Hematopoietic multipotent progenitor cell treated with erythropoietin and hydrocortisone succinate and interleukin-3 and kit ligand, for 8 days (in vitro differentiated cells): ENCODE data around the gene FMN1.
A peak's percentile ranks its signal among the peaks of the same experiment; 100 is the strongest.

Experiments used
- DNase-seq: peaks from one replicate; pipeline ENCODE4 v3.0.0-alpha.2; 2015

The FMN1 gene

DNA sequence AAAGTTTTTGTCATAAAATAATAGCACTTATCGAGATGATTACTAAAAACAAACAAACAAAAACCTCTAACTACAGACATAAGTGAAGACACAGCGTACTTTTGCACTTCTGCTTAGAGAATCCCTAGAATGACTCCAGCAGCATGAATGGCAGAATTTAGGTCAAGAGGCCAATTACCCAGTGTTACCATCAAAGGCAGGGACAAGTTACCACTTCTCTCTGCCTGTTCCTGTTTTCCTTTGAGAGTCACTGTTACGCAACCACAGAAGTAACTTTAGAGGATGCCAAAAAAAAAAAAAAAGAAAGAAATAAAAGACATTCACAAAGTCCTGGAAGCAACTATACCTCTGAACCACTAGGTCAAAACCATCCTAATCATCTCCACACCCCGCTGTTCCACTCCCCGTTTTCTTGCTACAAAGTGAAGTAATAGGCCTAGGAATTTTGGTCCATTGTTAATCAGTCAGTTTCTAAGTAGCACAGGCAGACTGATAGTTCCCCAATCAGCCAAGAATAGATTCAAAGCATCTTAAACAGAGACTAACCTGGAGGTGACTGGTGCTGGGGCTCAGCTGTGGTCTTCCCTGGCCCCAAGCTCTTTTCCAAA, 41.9 kb downstream of the FMN1 start:
- no peak for DNase-seq

DNA sequence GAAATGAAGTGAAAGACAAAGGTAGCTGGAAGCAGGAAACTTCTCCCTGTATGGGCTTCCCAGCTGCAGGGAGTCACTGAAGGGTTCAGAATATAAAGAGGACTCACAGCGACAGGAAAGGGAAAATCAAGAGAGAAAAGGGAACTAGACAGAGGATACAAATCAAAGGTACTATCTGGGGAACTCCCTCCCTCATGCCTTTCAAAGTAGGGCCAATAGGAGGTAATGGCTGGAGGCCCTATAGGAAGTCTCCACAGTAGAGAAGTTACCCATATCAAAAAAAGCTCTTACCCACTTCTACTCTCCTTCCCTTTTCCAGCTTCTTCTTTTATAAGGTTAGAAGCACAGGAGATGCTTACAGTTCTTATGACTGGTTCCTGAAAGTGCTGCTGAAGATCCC, 43.5 kb downstream of the FMN1 start:
- no peak for DNase-seq

DNA sequence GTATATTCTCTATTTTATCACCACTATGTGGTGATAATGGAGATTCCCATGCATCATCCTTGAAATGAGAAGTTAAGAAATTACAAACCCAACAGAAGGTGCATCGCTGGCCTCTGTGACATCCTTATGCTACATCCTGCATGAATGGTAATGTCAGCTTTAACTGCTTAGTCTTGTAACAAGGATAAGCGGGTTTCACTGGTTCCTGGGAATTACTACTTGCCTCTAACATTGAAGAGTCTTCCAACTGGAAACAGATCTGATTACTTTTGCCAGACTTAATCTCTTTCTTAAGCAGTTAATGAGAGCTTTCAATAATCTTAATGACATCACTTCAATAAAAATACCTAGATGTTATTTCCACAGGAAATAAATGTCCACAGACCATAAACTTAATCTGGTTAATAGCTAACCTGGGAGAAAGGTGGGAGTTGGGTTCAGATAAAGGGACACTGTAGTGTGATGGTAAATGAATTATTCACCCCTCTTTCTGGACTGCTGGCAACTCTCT, 44.0 kb downstream of the FMN1 start:
- DNase-seq, result no peak

DNA sequence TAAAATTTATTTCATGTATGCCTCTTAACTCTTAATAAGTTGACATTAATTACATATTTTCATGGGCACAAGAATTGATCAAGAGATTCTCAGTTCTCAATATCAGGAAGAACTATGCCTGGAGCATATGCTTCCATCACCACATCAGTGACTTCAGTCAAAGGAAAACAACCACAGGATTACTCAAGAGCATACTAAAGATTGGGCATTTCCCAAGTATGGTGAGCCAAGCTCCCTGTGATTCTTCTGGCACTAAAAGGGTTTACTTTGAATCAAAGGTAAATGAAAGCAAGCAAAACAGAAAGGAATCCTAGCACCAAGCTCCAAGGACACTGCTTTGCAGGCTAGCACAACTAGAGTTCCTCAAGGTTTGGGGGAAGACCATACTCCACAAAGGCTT, 44.6 kb downstream of the FMN1 start:
- no peak for DNase-seq

DNA sequence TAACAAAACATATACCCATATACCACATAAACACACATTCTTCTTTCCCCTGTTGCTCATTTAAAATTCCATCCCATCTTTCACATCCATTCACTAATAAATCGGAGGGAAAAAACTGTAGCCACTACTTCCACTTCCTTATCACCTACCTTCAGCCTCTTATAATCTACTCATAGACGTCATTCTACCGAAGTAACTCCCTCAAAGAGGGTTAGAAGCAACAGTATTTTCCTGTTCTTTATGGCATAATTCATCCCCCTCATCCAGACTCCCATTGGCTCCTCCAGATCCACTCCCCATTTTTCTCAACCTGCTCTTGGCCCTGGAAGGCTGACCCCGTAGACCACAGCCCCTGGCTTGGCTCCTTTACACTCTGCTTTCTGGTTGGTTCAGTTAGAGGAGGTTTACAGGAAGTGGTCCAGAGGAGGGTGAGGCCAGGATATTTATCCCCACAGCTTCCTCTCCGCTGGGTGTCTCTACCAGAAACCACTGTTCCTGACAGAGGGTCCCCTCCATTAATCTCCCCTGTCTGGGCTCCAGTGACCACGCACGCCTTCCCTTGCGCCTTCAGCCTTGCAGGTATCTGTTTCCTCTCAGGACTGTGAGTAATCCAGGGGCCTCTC, 46.3 kb downstream of the FMN1 start:
- peak; percentile 12 for DNase-seq

DNA sequence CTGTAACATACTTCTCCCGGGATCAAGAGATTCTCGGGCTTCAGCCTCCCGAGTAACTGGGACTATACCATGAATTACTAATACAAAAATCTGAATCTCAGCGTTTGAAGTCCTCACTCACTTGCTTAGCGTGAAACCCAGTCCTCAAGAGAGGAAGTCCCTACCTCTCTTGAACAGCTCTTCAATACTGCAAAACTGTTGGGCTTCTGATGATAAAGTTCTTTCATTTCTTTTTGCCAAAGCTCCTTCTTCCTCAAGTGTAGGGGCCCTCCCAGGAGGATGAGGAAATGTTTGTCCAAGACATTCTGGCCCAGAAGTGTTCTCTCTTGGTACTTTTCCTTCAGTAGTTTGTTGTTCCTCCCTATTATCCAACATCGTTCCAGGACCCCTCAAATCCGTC, 48.5 kb downstream of the FMN1 start:
- no peak for DNase-seq

DNA sequence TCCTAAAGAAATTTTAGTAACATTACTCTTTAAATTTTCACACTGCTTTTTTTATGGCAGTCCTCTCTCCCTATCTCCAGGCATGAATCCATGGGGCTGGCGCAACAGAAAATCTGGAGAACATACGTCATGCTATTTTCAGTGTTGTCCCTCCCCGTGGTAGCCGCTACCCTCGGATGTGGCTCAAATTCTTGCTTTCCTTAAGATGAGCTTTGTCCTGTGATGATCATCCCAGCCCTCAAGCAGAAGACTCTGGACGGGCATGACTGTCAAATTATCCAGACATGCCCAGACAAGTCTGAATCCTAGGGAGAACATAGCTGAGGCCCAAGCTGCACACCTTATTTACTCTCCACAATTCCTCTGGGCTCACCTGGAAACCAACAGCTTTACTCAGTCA, 49.1 kb downstream of the FMN1 start:
- DNase-seq, result no peak

DNA sequence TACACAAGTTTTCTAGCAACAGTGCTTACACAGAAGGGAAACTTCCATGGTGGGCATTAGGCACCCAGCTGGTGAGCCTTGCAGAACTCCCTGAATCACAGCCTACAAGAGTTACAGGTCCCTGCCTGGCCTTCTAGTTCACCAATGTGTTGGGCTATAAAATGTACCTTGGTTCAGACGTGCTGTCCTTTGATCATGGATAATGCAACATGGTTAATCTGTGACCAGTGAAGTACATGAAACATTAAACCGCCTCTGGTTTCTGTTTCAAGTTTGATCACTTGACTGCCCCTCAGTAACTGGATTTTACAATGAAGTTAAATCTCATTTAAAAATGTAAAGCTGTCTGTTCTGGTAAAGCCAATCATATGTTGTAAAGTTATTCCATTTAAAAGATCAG, 51.8 kb downstream of the FMN1 start:
- no peak for DNase-seq

DNA sequence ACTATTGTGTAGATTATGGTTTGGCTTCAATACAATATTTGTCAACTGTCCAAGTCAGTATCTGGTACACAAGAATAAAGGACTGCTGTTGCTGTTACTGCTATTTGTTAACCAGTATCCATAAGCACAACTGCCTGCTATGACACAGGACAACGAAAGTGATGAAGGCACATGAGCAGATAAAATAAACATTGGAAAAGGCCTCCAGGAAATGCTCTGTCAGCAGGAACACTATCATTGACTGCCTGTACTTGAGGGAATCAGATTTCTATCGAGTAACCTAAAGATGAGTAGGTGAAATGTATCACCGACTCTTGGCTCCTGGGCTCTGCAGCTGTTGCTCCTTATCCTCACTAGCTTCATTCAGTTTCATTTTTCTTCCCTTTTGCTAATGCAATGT, 56.5 kb downstream of the FMN1 start:
- no peak for DNase-seq

DNA sequence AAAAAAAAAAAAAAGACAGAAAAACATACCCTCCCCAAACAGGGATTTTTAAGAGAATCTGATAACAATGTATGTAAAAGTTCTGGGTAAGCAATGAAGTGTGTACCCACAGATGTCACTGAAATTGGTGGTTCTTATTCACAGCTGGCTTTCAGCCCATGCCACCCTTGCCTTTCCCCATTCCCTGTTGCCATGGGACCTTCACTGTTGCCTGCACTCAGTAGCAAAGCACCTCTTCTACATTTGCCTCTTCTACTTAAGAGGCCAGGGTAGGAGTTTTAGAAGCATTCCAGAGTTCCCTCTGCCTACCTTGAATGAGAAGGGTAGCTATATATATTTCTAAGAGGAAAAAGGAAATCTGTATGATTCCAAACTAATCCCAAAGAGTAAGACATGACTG, 57.4 kb downstream of the FMN1 start:
- DNase-seq, result no peak

DNA sequence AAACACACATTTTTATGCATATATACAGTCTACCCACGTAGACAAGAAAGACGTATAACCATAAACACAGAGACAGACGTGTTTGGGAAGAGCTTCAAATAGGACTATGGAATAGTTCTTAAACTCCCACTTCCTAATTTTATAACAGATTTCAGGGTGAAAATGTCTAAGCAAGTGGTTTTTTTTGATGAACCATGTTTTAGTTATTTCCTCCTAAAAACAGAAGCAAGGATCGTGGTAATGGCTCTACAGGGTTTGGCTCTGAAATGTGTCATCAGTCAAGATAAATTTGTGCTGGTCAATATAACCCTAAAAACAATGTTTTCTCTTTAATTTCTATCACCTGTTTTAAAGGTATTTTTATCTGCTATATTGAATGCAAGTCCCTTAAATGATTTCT, 58.2 kb downstream of the FMN1 start:
- no peak for DNase-seq

DNA sequence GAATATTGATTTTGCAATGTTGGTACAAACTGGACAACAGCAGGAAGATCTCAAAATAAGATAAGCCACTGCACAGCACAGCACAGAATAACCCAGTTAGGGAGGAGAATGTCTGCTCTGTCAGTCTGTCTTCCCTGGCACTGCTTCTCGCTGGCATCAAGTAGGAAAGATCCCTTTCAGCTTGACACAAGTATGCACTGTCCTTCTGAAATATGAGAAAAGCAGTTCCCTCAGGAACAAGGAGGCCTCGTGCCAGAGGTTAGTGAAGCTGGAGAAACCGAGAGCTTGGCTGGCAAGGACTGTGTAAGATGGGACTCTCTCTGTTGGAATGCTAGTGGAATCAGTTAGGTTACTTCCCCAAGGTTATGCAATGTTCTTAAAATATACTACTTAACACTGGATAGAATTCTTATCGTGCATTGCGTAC, 59.1 kb downstream of the FMN1 start:
- DNase-seq, result no peak

DNA sequence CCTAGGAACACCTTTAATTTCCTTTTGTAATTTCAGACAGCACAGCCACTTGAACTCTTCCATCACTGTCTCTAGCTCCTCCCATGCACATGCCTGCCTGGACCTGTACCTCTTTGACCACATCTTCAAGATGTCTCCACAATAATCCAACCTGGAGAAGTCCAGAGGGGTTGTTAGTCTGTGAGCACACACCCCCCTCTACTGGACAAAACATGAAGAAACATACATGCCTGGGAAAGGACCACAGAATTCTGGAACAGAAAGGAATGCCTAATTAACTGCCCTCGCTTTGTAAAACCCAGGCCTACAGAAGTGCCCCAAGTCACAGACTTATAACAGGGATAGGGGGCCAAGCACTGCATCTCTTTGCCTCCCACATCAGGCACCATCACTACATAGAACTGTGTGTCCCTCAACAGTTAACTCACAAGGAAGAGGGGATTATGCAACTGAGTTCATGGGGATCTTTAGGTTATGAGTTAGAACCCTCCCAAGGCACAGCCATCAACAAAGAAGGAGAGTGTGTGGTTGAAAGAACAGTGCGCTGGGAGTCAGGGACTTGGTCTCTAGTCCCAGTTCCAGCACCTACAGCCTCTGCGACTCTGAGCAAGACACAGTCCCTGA, 61.7 kb downstream of the FMN1 start:
- DNase-seq, result peak; percentile 53

DNA sequence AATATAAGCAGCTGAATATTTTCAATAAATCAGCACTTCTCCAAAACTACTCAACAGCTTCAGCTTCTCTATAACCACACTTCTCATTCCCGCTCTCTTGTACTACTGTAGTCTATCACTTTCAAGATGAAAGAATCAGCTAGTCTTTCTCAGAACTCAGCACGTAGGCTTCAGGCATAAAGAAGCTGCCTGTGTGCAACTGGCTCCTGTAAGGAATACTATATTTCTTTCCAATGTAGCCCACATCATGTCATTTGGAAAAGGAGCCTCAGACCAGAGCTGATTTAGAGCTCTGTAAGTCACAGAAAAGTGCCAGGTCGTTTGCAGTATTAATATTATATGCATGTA, 62.3 kb downstream of the FMN1 start:
- DNase-seq, result no peak

DNA sequence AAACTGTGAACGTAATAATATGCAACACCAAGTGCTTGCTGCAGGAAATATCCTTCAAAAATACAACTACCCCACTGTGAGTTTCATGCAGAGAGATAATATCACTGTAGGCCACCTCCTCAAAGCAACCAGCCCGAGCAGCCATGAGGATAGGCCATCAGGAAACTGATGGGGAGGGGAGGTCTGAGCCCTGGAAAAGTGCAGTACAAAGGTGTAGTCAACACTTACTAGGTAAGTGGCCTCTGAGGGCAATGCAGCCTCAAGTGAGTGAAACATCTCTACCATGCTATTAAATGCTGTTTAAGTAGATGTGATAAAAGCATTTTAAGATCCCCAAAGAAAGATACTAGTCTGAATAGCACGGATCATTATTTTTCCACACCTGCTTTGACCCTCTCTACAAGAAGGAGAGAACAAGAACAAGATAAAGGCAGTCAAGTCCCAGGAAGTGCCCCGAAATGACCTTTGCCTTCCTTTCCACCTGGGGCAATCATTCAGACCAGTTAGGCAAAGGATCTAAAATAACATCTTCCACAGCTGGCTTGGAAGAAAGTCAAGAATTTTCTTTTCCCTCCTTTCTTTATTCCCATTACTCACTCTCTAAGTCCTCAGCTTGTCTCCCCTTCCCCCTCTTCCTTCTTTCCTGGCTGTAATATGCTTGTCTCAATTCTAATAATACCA, 62.8 kb downstream of the FMN1 start:
- no peak for DNase-seq

DNA sequence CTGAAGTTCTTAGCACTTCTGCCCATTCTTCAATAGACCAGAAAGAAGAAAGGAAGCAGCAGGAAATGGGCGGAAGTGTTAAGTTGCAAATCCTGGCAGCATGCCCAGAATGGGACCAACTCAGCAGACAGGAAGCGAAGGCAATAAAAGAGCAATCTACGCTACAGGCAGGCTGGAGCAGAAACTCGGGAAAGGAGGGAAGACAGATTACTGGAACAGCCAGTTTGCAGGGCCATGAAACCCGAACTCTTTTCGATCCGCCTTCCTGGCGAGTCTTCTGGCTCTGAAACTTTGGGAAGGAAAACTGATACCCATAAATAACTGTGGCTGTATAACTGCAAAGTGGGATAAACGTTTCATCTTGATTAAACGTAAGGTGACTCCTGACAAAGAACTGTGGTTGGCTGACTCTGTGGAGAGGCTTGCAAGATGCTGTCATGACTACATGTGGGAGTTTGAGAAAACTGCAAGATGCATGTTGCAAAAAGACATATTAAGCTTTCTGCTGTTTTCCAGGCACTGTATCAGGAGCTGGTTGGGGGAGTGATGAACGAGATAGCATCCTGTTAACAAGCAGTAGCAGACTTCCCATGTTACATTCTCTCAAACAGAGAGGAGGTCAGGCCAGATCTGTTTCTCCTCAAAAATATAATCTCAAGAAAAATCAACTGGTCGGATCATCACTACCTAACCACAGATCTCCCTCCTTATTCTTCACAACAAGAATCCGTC, 67.8 kb downstream of the FMN1 start:
- DNase-seq, result peak; percentile 75

DNA sequence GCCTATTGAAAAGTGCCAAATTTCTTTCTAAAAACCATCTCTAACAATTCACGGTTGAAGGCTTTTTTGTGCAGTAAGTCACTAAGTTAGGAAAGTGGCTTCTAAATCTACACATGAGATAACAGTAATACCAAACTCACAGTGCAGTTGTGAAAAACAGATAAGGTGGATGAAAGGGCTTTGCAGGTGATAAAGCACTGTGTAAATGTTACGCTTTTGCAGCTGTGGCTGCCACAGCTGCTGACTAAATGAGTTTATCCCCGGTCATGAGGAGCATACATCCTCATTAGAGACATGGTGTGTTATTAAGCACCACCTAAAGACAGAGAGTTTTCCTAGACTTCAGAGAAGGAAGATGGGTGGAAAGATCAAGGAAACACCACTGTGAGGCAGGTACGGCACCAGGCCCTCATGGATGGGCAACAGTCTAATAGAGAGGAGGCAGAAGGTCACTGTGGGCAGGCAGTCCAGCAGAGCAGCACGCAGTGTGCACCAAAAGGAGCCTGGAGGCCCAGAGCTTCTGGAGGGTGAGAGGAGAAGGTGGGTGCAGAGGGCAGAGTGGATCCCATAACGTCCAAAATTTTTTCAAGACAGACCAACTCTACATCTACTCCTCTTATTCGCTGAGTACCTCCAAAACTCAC, 68.5 kb downstream of the FMN1 start:
- peak; percentile 14 for DNase-seq

DNA sequence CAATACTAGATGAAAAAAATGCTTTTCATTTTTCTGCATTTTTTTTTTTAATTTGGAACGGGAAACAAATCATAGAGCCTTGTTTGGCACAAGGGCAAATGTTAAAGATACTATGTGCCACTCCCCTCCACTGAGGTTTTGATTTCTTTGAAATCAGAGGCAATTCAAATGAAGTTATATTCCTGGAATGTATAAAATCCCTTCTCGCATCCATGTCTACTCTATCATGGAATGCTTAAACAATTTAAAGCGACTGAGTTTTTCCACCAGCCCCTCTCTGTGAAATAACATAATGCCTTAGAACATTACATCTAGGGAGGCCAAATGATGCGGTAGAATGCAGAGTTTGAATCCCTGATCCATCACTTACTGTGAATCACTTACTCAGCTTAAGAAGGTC, 69.7 kb downstream of the FMN1 start:
- no peak for DNase-seq

DNA sequence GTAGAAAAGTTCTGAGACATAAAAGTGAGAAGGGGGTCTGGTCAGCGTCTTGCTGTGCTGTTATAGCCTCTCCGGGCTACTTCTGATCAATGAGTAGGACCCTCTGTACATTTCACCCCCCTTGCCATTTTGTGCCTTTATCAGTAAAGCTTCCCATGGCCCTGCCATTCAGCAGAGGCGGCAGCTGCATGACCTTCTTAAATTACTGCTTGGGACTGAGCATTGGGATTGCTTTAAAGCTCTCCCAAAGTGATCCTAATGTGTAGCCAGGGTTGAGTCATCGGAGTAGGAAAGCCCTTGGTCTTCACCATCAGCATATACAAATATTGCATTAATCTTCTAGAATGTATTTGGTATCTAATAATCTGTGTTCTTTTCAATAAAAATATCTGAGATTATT, 70.2 kb downstream of the FMN1 start:
- no peak for DNase-seq

DNA sequence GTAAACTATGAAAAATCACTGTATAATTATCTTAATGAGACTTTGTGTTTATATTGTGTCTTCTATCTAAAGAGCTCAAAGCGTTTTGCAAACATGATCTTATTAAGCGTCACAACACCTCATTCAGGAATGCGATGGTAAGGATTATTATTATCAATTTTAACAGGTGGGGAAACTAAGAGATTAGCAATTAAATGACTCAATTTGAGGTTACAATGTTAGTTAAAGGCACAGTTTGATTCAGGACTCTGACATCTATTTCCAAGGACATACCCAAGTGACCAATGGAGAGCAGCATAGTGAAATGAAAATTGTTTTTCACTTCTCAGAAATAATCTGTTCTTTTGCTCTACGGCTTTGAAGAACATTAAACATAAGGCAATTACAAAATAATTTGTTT, 74.6 kb downstream of the FMN1 start:
- no peak for DNase-seq

DNA sequence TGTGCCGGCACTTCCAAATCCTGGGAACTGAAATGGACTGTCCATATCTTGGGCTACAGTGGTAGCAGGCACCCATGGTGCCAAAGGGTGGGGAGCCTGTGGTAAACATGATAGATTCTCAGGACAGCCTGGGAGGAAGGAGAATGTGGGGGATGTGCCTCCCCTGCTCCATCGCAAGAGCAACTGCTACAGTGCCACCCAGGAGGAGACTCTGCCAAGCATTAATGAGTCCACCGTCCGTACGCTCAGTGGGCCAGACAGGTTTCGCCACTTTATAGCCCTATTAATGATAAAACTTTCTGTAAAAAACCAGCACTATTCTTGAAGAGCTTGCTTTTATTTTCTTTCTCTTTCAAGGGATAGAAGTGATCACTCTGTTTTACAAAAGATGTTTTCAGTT, 75.2 kb downstream of the FMN1 start:
- DNase-seq, result no peak

DNA sequence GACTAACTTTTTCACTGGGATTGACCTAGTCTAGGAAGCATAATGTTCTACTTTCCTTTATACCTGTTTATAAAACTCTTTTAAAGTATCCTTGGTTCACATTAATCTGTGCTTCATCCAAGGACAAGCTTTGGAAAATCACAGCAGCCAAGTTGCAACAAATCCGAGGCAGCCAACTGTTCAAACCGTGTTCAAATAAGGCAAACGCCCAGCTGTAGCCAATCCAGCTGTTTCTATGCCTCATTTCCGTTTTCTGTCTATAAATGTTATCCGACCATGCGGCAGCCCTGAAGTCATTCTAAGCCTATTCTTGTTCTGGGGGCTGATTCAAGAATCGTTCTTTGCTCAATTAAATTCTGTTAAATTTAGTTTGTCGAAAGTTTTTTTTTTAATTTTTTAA, 78.3 kb downstream of the FMN1 start:
- DNase-seq, result no peak
